Tibial artery (tissue), 4 donors: Measurements from ENCODE around the gene RAX2.

Experiments
- DNase-seq, 2 donors: peaks; one replicate each; pipeline ENCODE4 v3.0.0-alpha.2; 2019
- H3K27ac ChIP-seq, 2 donors: fragments of 200-600 bp; sonication (generic) in 1 of 2; 1 replicate in 1 of 2; 2 replicates in 1 of 2; pipeline ENCODE4 v1.5.1; 2018 to 2019; ENCODE audit warnings: mild to moderate bottlenecking in 1 of 2
- H3K27me3 ChIP-seq, 2 donors: fragments of 200-600 bp; sonication (generic) in 1 of 2; one replicate each; pipeline versions ENCODE4 v1.5.1 to v1.6.0; 2016 to 2019
- H3K36me3 ChIP-seq, 3 donors: fragments of 200-600 bp; sonication (generic) in 2 of 3; one replicate each; pipeline ENCODE4 v1.5.1; 2016 to 2019; ENCODE audit warnings: mild to moderate bottlenecking in 2 of 3
- H3K4me1 ChIP-seq, 4 donors: fragments of 200-600 bp; sonication (generic) in 2 of 4; 1 replicate in 3 of 4; 2 replicates in 1 of 4; pipeline ENCODE4 v1.5.1; 2016 to 2019
- H3K4me3 ChIP-seq, 2 donors: fragments of 200-600 bp; sonication (generic) in 1 of 2; 1 replicate in 1 of 2; 2 replicates in 1 of 2; pipeline ENCODE4 v1.5.1; 2018 to 2019; ENCODE audit warnings: mild to moderate bottlenecking in 2 of 2
- H3K9me3 ChIP-seq, 3 donors: fragments of 200-600 bp; sonication (generic) in 1 of 3; one replicate each; pipeline ENCODE4 v1.5.1; 2016 to 2019
- intact Hi-C: fragments of 100-400 bp; cut with DNase I; formaldehyde crosslinking; loops from one replicate; pipeline ENCODE4 v1.15.0; 2023; ENCODE audit warnings: low total_unique reads
- TF ChIP-seq, protein P1 (sequence below), 2 experiments: fragments of 200-600 bp in 1 of 2; fragments of 450-650 bp in 1 of 2; IDR thresholded peaks; one replicate each; pipeline ENCODE4 v1.5.1; 2017 to 2019; ENCODE audit warnings: antibody characterized with exemption in 2 of 2, mild to moderate bottlenecking in 1 of 2, moderate library complexity in 1 of 2

RAX2 gene

DNA sequence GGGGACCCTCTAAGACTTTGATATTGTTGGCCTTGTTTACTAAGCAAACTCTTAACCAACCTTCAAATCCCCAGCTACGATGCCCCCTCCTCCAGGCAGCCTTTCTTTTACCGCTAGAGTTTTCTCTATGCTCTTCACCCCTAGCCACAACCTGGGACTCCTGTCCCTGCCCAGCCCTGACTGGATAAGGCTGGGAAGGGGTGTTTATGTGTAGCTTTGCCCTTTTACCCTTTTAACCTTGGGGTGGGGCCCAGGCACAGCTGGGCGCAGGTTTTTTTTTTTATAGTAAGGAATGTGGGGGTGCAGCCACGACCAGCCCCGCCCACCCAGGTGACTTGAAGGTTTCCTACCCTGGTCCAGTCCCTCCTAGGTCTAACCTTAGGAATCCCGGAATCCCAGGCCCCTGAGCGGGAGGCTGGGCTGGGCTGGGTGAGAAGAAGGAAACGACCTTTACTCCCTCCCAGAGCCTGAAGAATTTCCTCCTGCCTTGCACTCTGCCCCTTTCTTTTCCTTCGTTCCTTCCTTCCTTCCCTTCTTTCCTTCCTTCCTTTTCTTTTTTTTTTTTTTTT, 51.6 kb downstream of the RAX2 start:
- TF ChIP-seq, protein P1, sequence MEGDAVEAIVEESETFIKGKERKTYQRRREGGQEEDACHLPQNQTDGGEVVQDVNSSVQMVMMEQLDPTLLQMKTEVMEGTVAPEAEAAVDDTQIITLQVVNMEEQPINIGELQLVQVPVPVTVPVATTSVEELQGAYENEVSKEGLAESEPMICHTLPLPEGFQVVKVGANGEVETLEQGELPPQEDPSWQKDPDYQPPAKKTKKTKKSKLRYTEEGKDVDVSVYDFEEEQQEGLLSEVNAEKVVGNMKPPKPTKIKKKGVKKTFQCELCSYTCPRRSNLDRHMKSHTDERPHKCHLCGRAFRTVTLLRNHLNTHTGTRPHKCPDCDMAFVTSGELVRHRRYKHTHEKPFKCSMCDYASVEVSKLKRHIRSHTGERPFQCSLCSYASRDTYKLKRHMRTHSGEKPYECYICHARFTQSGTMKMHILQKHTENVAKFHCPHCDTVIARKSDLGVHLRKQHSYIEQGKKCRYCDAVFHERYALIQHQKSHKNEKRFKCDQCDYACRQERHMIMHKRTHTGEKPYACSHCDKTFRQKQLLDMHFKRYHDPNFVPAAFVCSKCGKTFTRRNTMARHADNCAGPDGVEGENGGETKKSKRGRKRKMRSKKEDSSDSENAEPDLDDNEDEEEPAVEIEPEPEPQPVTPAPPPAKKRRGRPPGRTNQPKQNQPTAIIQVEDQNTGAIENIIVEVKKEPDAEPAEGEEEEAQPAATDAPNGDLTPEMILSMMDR (IDR thresholded peaks at IDR 0.05), result no peak
- no peak overlapping the region for H3K27ac ChIP-seq
- H3K4me1 ChIP-seq, result peaks cover 0 to 31% (median 17%) of the 10 kb centered on the region in 4 donors
- no peaks in the 10 kb centered on the region for H3K36me3 ChIP-seq
- no peaks in the 10 kb centered on the region for H3K9me3 ChIP-seq
- no peak overlapping the region for H3K4me3 ChIP-seq
- intact Hi-C loops, result no loop called here
- peaks cover 5 to 87% of the 10 kb centered on the region in 2 donors for H3K27me3 ChIP-seq
- no peak for DNase-seq

DNA sequence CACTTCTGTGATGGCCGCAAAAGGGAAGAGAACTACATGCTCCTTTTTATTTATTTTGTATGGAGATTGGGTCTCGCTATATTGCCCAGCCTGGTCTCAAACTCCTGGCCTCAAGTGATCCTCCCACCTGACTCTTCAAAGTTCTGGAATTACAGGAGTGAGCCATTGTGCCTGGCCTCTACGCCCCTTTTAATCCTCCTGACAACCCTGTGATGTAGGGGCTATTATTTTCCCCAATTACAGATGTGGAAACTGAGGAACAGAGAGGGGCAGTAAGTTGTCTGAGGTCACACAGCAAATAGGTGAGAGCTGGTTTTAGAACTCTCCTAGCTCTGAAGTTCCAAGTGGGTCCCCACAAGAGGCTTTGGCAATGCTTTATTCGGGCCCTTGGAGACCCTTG, 52.2 kb downstream of the RAX2 start:
- intact Hi-C loops, result no loop called here
- no peaks in the 10 kb centered on the region for H3K9me3 ChIP-seq
- TF ChIP-seq, protein P1 (IDR thresholded peaks at IDR 0.05), result no peak
- H3K4me1 ChIP-seq, result peaks cover 0 to 31% (median 17%) of the 10 kb centered on the region in 4 donors
- H3K27me3 ChIP-seq, result peaks cover 5 to 82% of the 10 kb centered on the region in 2 donors
- H3K4me3 ChIP-seq, result no peak overlapping the region
- DNase-seq, result no peak
- no peaks in the 10 kb centered on the region for H3K36me3 ChIP-seq
- no peak overlapping the region for H3K27ac ChIP-seq
